Measurements from ENCODE around the gene FSD2. TPM values are rescaled to one million over a fixed set of nuclear protein-coding genes. Genes with fewer than 3 reads are reported as not detected.
A peak's percentile ranks its signal among the peaks of the same experiment; 100 is the strongest.

FSD2 gene
- total and polyA plus RNA-seq, 9 of the 15 experiments (the other 6 are each of a cell fraction or from before 2014, with no cell fraction given) = 0.01 to 0.06 TPM; not detected in 7

DNA sequence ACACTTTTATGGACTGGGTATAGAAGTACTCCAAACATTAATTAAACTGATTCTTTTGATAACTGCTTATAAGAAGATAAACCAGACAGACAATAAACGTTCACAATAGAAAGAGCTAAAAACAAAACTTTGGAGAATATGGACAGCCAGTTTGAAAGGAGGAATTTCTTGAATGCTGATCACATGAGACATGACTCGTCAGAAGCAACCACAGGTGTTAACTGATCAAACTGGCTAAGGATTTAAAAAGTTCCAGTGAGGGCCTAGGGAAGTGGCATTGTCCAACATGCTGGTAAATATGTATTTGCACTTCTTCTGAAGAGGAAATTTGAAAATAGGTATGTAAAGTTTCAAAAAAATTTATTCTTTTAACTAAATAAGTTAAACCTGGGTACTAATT is 66.8 kb downstream of the FSD2 start (continued):
- TF ChIP-seq, protein P1, sequence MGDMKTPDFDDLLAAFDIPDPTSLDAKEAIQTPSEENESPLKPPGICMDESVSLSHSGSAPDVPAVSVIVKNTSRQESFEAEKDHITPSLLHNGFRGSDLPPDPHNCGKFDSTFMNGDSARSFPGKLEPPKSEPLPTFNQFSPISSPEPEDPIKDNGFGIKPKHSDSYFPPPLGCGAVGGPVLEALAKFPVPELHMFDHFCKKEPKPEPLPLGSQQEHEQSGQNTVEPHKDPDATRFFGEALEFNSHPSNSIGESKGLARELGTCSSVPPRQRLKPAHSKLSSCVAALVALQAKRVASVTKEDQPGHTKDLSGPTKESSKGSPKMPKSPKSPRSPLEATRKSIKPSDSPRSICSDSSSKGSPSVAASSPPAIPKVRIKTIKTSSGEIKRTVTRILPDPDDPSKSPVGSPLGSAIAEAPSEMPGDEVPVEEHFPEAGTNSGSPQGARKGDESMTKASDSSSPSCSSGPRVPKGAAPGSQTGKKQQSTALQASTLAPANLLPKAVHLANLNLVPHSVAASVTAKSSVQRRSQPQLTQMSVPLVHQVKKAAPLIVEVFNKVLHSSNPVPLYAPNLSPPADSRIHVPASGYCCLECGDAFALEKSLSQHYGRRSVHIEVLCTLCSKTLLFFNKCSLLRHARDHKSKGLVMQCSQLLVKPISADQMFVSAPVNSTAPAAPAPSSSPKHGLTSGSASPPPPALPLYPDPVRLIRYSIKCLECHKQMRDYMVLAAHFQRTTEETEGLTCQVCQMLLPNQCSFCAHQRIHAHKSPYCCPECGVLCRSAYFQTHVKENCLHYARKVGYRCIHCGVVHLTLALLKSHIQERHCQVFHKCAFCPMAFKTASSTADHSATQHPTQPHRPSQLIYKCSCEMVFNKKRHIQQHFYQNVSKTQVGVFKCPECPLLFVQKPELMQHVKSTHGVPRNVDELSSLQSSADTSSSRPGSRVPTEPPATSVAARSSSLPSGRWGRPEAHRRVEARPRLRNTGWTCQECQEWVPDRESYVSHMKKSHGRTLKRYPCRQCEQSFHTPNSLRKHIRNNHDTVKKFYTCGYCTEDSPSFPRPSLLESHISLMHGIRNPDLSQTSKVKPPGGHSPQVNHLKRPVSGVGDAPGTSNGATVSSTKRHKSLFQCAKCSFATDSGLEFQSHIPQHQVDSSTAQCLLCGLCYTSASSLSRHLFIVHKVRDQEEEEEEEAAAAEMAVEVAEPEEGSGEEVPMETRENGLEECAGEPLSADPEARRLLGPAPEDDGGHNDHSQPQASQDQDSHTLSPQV (IDR thresholded peaks at IDR 0.05) = 0 out of 2 replicates have a peak, but pooled peaks have one; percentile 46
- no peak for TF ChIP-seq MEF2D (tag; conservative IDR thresholded peaks at IDR 0.05; ENCODE audit: low read depth)
- no peak for TF ChIP-seq TAL1 (IDR thresholded peaks at IDR 0.05)
- no peak for TF ChIP-seq BCOR (IDR thresholded peaks at IDR 0.05)
- no peak for TF ChIP-seq ZKSCAN8 (CRISPR knock-in tag; IDR thresholded peaks at IDR 0.05)
- no peak for TF ChIP-seq SMARCE1 (IDR thresholded peaks at IDR 0.05)
- TF ChIP-seq, protein P2, sequence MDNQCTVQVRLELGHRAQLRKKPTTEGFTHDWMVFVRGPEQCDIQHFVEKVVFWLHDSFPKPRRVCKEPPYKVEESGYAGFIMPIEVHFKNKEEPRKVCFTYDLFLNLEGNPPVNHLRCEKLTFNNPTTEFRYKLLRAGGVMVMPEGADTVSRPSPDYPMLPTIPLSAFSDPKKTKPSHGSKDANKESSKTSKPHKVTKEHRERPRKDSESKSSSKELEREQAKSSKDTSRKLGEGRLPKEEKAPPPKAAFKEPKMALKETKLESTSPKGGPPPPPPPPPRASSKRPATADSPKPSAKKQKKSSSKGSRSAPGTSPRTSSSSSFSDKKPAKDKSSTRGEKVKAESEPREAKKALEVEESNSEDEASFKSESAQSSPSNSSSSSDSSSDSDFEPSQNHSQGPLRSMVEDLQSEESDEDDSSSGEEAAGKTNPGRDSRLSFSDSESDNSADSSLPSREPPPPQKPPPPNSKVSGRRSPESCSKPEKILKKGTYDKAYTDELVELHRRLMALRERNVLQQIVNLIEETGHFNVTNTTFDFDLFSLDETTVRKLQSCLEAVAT (IDR thresholded peaks at IDR 0.05) = no peak
- TF ChIP-seq ZNF408 (CRISPR knock-in tag; IDR thresholded peaks at IDR 0.05; ENCODE audit: low read depth) = no peak
- no peak; a peak in 1 of 4 replicates for TF ChIP-seq TEAD1 (CRISPR knock-in tag; IDR thresholded peaks at IDR 0.05)
- TF ChIP-seq ARID1B (IDR thresholded peaks at IDR 0.05) = 0 out of 2 replicates have a peak, but pooled peaks have one; percentile 50
- TF ChIP-seq ZNF717 (CRISPR knock-in tag; IDR thresholded peaks at IDR 0.05) = no peak
- no peak for TF ChIP-seq ARID3B (CRISPR knock-in tag; IDR thresholded peaks at IDR 0.05; ENCODE audit: borderline replicate concordance)
- TF ChIP-seq, protein P3, sequence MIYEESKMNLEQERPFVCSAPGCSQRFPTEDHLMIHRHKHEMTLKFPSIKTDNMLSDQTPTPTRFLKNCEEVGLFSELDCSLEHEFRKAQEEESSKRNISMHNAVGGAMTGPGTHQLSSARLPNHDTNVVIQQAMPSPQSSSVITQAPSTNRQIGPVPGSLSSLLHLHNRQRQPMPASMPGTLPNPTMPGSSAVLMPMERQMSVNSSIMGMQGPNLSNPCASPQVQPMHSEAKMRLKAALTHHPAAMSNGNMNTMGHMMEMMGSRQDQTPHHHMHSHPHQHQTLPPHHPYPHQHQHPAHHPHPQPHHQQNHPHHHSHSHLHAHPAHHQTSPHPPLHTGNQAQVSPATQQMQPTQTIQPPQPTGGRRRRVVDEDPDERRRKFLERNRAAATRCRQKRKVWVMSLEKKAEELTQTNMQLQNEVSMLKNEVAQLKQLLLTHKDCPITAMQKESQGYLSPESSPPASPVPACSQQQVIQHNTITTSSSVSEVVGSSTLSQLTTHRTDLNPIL (CRISPR knock-in tag; IDR thresholded peaks at IDR 0.05) = no peak
- TF ChIP-seq ZFP30 (CRISPR knock-in tag; IDR thresholded peaks at IDR 0.05; ENCODE audit: borderline replicate concordance) = no peak
- TF ChIP-seq TCF3 (CRISPR knock-in tag; IDR thresholded peaks at IDR 0.05) = no peak
- TF ChIP-seq CEBPZ (IDR thresholded peaks at IDR 0.05; ENCODE audit: borderline replicate concordance, low read depth, low read length) = no peak
